ENCODE data around the gene CFAP74. TPM values are rescaled to one million over a fixed set of nuclear protein-coding genes. Genes with fewer than 3 reads are reported as not detected.

The CFAP74 gene
- polyA plus RNA-seq, 1 donor from 2014 or later: 0.22 TPM

DNA sequence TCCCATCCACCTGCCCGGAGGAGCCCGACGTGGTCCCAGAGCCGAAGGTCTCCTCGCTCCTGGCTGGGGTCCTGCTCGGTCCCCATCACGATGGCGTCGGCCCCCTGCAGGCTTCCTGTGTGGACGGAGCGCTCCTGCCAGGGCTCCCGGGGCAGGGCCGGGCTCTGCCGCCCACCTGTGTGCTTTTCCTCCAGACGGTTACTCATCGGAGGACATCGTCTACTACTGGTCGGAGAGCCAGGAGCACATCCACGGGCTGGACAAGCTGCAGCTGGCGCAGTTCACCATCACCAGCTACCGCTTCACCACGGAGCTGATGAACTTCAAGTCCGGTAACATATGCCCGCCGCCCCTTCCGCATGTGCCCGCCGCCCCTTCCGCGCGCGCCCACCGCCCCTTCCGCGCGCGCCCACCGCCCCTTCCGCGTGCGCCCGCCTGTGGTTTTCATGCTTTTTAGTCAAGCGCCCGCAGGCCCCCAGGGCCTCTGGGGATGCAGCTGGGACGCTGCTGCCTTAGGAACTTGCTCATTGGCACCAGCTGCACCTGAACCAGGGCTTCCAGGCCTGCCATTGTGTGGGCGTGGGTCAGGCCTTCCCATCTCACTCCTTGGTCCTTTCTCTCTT, 24.5 kb upstream of the CFAP74 start:
- Histone ChIP-seq H4K20me1 (ENCODE audit: insufficient read depth) (no peaks in the 10 kb centered on the region), H3K27ac (ENCODE audit: low read length) (no peak overlapping the region), H3K9ac (ENCODE audit: low read length) (no peak overlapping the region), H3K4me2 (ENCODE audit: low read length) (no peak overlapping the region), H3K4me3 (ENCODE audit: low read length) (no peak overlapping the region), H3F3A (ENCODE audit: insufficient read depth, low read length, poor library complexity, severe bottlenecking) (no peaks in the 10 kb centered on the region), H3K27me3 (ENCODE audit: insufficient read depth, low read depth, low read length) (no peaks in the 10 kb centered on the region), H3K36me3 (ENCODE audit: insufficient read depth, low read length) (no peaks in the 10 kb centered on the region), H2AFZ (ENCODE audit: low read depth, low read length) (no peak overlapping the region), H3K9me3 (ENCODE audit: low read length) (no peaks in the 10 kb centered on the region), H3K9me2 (ENCODE audit: insufficient read depth, low read length) (no peaks in the 10 kb centered on the region), H3K79me2 (replicated peaks; ENCODE audit: insufficient read depth, low read length) (no peaks in the 10 kb centered on the region)
- TF ChIP-seq EZH2 (IDR thresholded peaks at IDR 0.05; ENCODE audit: borderline replicate concordance, insufficient read depth, low read length, poor library complexity, severe bottlenecking) (no peak), MXI1 (conservative IDR thresholded peaks at IDR 0.05; ENCODE audit: poor library complexity, severe bottlenecking) (no peak), TAF1 (IDR thresholded peaks at IDR 0.05; ENCODE audit: low read depth) (no peak), RAD21 (conservative IDR thresholded peaks at IDR 0.05) (no peak), EP300 (conservative IDR thresholded peaks at IDR 0.05; ENCODE audit: poor library complexity, severe bottlenecking) (no peak), REST (IDR thresholded peaks at IDR 0.05; ENCODE audit: borderline replicate concordance) (no peak)
- TF ChIP-seq, protein P1, sequence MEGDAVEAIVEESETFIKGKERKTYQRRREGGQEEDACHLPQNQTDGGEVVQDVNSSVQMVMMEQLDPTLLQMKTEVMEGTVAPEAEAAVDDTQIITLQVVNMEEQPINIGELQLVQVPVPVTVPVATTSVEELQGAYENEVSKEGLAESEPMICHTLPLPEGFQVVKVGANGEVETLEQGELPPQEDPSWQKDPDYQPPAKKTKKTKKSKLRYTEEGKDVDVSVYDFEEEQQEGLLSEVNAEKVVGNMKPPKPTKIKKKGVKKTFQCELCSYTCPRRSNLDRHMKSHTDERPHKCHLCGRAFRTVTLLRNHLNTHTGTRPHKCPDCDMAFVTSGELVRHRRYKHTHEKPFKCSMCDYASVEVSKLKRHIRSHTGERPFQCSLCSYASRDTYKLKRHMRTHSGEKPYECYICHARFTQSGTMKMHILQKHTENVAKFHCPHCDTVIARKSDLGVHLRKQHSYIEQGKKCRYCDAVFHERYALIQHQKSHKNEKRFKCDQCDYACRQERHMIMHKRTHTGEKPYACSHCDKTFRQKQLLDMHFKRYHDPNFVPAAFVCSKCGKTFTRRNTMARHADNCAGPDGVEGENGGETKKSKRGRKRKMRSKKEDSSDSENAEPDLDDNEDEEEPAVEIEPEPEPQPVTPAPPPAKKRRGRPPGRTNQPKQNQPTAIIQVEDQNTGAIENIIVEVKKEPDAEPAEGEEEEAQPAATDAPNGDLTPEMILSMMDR (IDR thresholded peaks at IDR 0.05; ENCODE audit: poor library complexity, severe bottlenecking): no peak

DNA sequence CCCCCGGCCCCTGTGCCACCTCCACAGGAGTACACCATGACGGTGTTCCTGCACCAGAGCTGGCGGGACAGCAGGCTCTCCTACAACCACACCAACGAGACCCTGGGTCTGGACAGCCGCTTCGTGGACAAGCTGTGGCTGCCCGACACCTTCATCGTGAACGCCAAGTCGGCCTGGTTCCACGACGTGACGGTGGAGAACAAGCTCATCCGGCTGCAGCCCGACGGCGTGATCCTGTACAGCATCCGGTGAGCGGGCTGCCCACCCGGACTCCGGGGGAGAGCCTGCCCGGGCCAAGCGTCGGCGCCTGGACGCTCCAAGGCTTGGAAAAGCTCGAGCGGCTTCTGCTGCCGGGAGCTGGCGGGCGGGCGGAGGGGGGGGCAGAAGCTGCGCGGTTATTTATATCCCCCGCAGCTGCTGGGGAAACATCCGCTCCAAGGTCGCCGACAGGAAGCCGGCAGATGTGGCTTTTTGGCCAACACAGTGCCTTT, 21.9 kb upstream of the CFAP74 start:
- H3K9ac ChIP-seq (ENCODE audit: low read length): no peak overlapping the region
- H3K36me3 ChIP-seq (ENCODE audit: insufficient read depth, low read length): no peaks in the 10 kb centered on the region
- no peak overlapping the region for H3K27ac ChIP-seq (ENCODE audit: low read length)
- H3K79me2 ChIP-seq (replicated peaks; ENCODE audit: insufficient read depth, low read length): no peaks in the 10 kb centered on the region
- no peak overlapping the region for H2AFZ ChIP-seq (ENCODE audit: low read depth, low read length)
- no peaks in the 10 kb centered on the region for H4K20me1 ChIP-seq (ENCODE audit: insufficient read depth)
- TF ChIP-seq SMC3 (conservative IDR thresholded peaks at IDR 0.05; ENCODE audit: poor library complexity): no peak
- no peak for TF ChIP-seq EP300 (conservative IDR thresholded peaks at IDR 0.05; ENCODE audit: poor library complexity, severe bottlenecking)
- no peak for TF ChIP-seq POLR2AphosphoS5 (IDR thresholded peaks at IDR 0.05)
- no peak for TF ChIP-seq EZH2 (IDR thresholded peaks at IDR 0.05; ENCODE audit: borderline replicate concordance, insufficient read depth, low read length, poor library complexity, severe bottlenecking)
- TF ChIP-seq REST (IDR thresholded peaks at IDR 0.05; ENCODE audit: borderline replicate concordance): no peak
- TF ChIP-seq TAF1 (IDR thresholded peaks at IDR 0.05; ENCODE audit: low read depth): no peak
- no peak for TF ChIP-seq RAD21 (conservative IDR thresholded peaks at IDR 0.05)
- TF ChIP-seq, protein P1 (IDR thresholded peaks at IDR 0.05; ENCODE audit: poor library complexity, severe bottlenecking): no peak
- TF ChIP-seq MXI1 (conservative IDR thresholded peaks at IDR 0.05; ENCODE audit: poor library complexity, severe bottlenecking): no peak
- H3K27me3 ChIP-seq (ENCODE audit: insufficient read depth, low read depth, low read length): peaks cover 7% of the 10 kb centered on the region
- H3K9me3 ChIP-seq (ENCODE audit: low read length): no peaks in the 10 kb centered on the region
- H3K9me2 ChIP-seq (ENCODE audit: insufficient read depth, low read length): no peaks in the 10 kb centered on the region
- no peaks in the 10 kb centered on the region for H3F3A ChIP-seq (ENCODE audit: insufficient read depth, low read length, poor library complexity, severe bottlenecking)
- H3K4me2 ChIP-seq (ENCODE audit: low read length): no peak overlapping the region
- H3K4me3 ChIP-seq (ENCODE audit: low read length): no peak overlapping the region

Measured in neural cell (in vitro differentiated cells).